GM21576 (cell line): ENCODE results near the gene PHOSPHO2.

ENCODE experiments used
- ATAC-seq: cut with Tn5 transposase; IDR thresholded peaks from one replicate; pipeline ENCODE4 v1.9.1; 2021; ENCODE audit warnings: mild to moderate bottlenecking, moderate library complexity; ENCODE audit not compliant: unreplicated experiment

PHOSPHO2 gene

DNA sequence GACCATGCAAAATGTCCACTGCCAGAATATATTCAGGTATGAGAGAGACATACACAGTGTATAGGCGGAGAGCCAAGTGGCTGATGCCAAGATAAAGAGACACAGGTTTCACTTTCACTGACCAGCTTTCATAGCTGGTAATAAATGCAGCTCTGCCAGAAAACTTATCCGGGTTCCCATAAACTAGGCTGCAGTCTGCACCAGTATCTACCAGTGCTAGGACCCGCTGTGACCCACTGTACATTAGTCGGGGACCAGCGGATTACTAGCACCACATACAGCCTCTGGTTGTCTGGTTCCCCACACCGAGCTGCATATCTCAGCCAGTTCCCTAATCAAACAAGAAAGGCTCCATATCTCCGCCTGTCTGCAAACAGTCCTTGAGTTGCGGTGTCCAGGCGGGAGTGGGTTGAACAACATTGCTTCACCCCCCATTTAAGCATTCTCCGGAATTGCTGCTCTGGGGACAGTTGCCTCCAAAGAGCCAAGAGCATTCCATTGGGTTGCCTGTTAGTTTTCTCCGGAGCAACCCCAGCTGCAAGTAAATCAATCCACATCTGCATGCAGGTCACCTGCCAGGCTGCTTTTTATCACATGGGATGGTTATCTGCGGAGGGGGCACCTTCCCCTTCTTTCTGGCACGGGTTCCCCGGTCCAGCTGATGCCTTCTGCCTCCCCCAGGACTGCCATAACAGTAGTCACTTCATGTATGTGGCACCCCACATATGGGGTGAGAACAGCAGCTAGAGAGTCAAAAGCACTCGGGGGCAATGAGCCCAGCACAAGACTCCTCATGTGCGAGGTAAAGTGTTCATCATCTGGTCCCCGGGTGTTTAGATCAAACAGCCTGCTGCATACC lies 21.3 kb downstream of the PHOSPHO2 start:
- no peak for ATAC-seq

DNA sequence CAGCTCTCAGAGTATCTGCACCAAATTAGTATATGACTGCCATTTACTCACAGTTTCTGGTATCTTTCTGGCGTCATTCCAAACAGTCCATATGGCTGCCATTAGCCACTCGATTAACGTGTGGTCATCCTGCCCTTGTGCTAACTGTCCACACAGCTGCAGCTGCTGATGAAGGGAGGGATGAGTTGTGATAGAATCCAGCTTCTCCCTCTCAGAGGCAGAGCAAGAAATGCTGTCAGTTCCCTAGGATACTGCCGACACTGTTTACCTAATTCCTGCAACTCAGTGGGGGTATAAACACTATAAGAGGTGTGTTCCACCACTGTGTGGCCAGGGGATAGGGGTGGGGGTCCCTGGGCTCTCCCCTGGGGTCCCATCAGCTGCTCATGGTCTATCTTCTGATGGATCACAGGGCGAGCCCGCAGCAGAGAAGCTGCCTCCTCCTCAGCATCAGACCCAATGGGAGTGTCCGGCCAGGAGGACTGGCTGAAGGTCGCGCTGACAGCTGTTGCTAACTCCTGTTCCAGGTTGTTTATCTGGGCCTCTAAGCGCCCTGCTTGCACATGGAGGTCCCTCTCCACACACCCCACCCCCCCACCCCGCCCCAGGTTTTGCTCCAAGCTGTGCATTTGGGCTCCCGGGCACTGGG lies 22.1 kb downstream of the PHOSPHO2 start:
- no peak for ATAC-seq

DNA sequence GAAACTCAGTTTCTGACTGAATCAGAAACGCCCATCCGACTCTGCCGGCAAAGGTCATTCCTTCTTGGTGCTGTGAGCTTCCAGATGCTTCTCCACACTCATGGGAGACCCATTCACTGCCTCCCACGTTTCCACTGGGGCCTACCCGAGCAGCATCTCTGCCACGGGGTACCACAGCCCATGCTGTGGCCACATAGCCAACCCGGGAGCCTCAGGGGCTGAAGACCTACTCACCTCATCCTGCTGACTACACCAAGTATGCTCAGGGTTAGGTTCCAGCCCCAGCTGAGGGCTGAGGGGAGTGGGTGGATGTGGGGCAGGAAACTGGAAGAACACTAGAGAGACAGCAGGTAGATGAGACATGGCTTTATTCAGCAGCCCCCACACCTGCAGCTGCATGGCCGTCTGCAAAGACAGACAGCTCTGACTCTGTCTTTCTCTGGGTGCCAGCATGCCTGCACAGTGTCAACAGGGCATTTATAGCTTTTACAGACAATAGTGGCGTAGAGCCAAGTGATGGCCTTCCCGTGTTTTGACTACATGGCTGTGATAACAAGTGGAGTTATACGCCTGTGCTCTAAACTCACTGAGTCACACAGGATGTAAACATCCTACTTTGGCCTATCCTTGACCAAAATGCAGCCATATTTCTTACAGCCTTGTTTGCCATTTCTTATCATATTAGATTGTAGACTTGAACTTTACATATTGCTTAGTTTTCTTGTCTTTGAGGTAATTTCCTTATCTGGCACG lies 22.8 kb downstream of the PHOSPHO2 start:
- ATAC-seq, result no peak

DNA sequence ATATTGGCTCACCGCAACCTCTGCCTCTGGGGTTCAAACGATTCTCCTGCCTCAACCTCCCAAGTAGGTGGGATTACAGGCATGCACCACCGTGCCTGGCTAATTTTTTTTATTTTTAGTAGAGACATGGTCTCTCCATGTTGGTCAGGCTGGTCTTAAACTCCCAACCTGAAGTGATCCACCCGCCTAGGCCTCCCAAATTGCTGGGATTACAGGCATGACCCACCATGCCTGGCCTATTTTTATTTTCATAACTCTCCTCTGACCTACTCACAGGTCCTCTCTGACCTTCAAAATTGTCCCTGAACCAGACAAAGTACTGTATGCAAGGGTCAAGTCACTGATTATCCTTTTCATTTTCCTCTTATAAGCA lies 23.4 kb downstream of the PHOSPHO2 start:
- ATAC-seq, result no peak

DNA sequence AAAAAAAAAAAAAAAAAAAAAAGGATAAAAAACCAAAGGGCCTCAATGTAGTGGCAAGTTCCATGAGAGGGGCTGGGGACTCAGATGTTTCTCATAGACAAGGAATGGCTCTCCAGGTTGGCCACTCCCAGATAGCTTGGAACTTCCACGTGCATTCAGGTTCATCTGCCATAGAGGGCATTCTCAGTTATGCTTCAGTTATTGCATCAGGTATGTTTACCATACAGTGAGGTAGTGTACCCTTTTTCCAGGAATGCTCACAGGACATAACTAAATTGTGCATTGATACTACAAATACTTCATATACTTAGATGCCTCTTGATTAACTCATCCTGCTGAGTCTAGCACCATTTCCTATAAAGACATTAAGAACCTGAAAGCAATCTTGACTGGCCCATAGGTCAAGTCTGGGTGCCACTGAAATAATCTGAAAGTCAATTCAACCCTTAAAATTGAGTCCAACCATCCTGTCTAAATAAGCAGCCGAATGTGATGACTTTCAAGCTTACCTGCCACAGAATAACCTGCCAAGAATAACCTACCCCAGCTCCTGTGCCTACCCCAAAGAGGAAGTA lies 24.7 kb downstream of the PHOSPHO2 start:
- ATAC-seq, result no peak

DNA sequence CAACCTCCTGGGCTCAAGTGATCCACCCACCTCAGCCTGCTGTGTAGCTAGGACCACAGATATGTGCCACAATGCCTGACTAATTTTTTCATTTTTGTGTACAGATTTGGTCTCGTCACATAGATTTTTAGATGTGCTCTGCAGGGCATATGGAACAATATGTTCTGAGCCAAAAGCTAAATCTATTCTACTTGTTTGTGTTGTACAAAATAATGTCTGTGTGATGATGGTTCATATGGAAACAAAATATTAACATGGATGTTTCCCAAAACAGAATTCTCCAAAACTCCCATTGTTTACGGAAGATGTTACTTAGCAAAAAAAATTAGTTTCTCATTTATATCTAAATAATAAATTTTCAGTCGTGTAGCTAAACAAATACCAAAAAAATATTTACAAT lies 26.7 kb downstream of the PHOSPHO2 start:
- no peak for ATAC-seq

DNA sequence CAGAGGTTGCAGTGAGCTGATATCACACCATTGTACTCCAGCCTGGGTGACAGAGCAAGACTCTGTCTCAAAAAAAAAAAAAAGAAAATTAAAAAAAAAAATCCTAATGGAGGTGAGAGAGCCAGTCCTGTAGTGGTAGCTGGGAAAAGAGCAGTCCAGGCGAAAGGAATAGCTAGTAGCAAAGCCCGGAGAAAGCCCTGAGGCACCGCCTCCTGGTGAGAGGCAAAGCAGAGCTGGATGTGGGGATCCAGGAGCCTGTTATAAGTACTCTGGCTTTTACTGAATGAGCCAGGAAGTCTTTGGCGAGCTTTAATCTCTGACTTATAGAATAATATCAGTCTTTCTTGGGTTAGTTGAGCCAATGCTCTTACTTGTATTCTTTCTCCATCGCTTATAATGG lies 32.8 kb downstream of the PHOSPHO2 start:
- ATAC-seq, result no peak

DNA sequence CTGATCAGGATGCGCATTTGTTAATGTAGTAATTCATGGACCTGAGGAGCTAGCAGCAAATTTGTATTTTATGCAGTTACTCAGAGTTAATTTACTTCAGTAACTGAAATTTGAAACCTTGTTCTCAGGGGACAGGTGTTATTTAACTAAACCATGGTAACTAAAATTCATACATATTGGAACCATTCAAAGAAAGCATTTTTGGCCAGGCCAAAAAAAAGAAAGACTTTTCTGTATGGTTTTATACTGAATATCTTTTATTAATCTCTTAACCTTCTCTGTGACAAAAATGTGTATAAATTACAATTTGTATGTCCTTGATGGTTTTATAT lies 35.0 kb downstream of the PHOSPHO2 start:
- ATAC-seq, result no peak

DNA sequence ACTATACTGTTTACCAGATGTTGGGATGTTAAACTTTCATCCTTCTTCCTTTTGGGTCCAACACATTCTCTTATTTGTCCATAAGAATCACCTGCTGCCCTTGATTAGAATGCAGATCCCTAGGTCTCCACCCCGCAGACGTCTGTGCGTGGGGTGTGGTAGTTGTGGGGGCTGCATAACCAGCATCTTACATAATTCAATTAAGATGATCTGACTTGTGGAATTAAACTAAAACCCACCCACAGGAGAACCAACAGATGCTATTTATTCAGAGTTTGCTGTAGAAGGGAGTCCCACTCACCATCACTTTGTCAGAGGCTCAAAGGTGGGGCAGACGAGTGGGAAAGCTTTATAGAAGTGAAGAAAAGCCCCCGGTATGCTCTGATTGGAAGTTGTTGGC lies 37.8 kb downstream of the PHOSPHO2 start:
- ATAC-seq, result no peak

DNA sequence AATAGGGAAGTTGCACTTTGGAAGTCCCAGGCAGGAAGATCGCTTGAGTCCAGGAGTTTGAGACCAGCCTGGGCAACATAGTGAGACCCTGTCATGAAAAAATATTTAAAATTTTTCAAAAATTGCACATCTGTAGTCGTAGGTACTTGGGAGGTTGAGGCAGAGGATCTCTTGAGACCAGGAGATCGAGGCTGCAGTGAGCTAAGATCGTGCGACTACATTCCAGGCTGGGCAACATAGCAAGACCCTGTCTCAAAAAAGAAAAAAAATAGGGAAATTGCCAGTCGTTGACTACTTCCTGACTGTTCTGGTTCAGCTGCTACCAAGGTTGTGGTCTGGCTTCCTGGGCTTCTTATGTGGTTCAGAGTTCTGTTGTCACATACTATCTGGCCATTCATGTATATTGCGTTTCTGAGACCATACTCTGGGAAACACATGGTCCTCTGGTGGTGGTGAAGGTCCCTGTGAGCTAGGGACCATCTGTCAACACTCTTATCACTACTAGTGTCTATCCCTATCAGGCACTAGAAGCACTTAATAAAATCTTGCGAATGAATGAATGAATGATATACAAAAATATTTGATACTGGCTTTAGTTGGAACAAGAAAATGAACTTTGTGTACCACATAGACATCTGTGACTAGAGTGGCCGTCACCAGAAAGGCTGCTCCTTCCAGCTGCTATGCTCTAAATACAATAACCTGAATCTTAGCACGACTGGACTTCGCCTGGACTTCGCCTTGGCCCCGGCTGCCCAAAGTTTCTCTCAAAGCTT lies 38.5 kb downstream of the PHOSPHO2 start:
- ATAC-seq, result no peak

DNA sequence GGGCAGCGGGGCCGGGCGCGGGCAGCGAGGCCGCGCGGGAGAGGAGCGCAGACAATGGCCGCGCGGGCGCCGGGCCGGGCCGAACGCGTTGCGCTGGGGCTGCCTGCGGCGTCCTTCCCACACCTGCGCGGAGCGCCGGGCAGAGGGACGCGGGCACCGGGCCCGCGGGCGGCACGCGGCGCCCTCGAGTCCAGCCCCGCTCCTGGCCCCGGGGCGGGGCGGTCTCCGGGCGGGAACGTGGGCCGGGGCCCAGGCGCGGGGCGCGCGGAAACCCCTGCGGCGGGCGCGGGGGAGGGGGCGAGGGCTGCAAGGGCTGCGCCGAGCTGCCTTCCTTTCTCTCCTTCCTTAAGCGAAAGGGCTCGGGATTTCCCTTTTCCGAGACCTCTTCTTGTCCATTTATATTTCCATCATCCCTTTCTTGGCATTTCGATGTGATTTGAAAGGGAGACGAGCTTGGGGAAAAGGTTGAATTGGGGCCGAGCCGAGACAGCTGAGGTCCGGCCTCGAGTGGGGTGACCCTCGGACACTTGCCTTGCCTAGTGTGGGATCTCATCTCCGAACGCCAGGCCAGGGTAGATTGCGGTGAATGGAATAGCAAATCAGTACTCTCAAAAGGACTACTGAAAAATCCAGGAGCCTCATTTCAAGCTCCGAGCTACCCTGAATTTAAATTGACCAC lies 40.0 kb downstream of the PHOSPHO2 start:
- peak; percentile 34 for ATAC-seq

DNA sequence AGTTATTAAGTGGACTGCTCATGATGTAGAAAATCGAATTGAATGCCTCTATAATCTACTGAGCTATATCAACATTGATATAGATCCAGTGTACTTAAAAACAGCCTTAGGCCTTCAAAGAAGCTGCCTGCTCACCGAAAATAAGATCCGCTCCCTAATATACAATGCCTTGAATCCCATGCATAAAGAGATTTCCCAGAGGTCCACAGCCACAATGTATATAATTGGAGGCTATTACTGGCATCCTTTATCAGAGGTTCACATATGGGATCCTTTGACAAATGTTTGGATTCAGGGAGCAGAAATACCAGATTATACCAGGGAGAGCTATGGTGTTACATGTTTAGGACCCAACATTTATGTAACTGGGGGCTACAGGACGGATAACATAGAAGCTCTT lies 41.4 kb downstream of the PHOSPHO2 start:
- no peak for ATAC-seq

DNA sequence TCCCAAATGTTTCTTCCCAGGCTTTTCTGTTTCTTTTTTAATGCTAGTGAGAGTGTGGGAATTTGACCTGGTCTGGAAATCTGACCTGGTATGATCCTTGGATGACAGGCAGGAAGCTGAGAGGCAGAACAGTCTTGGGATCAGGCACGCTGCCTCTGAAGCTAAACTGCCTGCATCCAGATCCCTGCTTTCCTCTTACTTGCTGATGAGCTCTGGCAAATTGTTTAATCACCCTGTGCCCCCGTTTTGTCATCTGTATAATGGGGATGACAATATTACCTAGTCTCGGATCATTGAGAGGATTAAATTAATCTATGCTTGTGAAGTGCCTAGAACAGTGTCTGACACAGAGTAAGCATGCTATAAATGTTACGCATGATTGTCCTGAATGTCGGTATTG lies 42.6 kb downstream of the PHOSPHO2 start:
- ATAC-seq, result no peak

DNA sequence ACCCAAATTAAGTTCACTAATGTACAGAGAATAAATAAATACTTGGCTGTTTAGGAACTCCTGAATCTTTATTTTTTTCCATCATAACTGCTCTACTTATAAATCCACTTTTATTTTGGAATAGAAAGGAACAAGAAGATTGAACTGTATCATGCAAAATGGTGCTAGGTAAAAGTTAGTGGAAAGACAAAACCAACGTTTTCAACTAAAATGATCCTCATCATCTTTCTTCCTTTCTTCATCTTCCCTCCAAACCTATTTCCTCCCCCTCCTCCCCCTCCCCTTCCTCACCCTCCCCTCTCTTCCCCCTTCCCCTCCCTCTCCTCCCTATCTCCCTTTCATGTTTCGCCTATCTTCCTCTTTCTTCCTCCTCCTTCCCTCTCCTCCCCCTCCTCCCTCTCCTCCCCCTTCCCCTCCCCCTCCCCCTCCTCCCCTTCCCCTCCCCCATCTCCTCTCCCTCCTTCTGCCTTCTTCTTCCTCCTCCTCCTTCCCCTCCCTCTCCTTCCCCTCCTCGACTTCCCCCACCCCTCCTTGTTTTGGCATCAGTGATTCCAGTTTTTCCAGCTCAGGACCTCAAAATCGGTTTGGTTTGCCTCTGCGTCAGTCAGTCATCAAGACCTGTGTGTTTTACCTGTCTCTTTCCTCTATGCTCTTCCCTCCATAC lies 44.4 kb downstream of the PHOSPHO2 start:
- no peak for ATAC-seq

DNA sequence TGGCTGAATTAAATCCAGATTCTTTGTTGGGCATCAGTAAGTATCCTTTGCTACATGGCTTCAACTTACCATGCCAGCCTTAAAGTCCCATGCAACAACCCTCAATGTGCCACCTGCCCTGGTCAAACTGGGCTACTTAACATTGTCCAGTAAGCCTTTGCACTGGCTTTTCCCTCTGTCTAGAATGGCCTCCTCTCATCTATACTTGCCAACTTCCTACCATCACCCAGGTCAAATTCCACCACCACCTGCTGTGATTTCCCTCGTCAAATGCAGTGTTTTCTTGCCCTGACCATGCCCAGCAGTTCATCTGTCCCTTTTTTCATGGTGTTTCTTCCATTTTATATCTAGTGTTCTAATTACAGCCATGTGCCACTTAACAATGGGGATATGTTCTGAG lies 45.1 kb downstream of the PHOSPHO2 start:
- ATAC-seq, result no peak

DNA sequence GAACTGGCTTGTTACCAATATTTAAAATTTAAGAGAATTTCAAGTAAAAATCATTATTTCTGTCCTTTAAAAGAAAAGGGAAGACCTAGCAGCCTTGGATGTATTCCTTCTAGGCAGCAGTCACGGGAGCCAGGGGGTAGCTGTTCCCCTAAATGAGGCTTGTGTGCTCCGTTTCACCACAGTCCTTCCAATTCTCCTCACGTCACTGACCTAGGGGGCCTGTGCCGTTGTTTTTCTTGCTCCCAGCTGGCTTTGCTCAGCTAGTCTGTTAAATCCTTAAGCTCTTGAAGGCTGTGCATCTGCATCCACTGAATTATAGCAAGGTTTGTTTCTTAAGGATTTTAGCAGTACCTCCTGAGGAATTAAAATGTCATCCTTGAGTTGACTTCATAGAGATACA lies 49.3 kb downstream of the PHOSPHO2 start:
- ATAC-seq, result no peak

DNA sequence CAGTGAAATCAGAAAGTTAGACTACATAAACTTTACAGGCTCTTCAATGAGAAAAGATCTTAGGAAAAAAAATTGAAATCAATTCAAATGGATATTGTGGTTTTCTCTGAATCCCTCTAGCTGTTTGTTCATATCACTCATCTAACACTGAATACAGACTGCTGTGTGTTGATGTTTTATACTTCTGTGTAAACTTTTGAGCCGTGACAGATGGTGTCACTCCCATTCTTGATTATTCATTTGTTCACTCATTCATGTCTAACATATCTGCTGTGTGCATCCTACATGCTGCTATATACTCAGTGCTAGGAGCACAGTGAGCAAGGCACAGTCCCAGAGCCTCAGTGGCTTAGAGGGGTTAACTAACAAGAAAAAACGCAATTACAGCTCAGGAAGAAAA lies 52.0 kb downstream of the PHOSPHO2 start:
- no peak for ATAC-seq

DNA sequence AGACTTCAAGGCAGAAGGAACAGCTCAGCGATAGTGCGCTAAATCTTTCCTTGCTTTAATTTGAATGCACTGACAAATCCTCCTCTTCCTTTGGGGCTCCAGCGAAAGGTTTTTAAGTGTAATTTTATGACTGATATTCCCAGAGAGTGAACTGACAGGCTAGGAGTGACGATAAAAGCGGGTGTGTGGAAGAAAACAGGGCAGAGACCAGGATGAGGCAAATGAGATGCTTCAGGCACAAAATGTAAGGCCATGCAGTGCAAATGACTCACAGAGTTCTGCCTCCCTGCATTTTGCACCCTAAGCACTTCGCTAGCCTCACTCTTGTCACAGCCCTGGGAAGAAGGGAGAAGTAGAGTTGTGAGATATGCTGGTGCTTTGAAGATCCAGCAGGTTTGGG lies 54.0 kb downstream of the PHOSPHO2 start:
- no peak for ATAC-seq
